NB4 (cell line): ENCODE results near the gene AKAP5.
A peak's percentile ranks its signal among the peaks of the same experiment; 100 is the strongest.

Source experiments
- DNase-seq: peaks from one replicate; pipeline ENCODE4 v3.0.0; 2010; ENCODE audit warnings: low read depth
- H3K4me3 ChIP-seq: one replicate; pipeline ENCODE4 v1.5.1; 2011; ENCODE audit warnings: mild to moderate bottlenecking, low read depth, low read length, moderate library complexity
- MYC ChIP-seq: IDR thresholded peaks from 2 replicates; pipeline ENCODE4 v1.6.1; 2011; ENCODE audit warnings: low read depth, low read length
- POLR2A ChIP-seq: IDR thresholded peaks from 2 replicates; pipeline ENCODE4 v1.6.1; 2011; ENCODE audit warnings: mild to moderate bottlenecking; ENCODE audit not compliant: insufficient read length; ENCODE audit errors: extremely low read depth
- TF ChIP-seq, protein P1 (sequence below): IDR thresholded peaks from one replicate; pipeline ENCODE4 v1.5.1; 2012; ENCODE audit warnings: low read depth, low read length
- TF ChIP-seq, protein P2 (sequence below): IDR thresholded peaks from 2 replicates; pipeline ENCODE4 v1.6.1; 2011; ENCODE audit warnings: low read depth, low read length

Gene AKAP5

DNA sequence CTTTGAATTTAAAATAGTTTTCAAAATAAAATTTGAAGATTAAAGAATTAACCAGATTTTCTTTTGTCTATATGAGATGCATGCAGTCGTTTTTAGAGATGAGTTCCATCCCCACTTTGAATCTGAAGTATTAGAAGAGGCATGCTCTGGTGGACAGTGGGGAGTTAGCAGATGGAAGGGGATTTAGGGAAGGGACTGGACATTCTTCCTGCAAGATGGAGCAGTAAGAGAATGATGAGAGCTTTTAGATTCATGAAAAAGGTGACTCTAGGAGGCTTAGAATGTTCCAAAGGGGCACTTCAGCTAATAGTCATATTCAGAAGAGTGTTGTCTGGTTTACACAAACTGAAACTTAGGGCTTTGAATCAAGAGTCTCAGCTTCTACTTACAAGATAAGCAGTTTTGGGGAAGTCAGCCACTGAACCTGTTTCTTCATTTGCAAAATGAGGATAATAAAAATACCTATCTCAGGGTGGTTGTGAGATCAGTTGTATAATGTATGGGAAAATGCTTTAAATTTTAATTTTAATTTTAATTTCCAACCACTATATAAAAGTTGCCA, 43.0 kb downstream of the AKAP5 start:
- peak; percentile 38 for DNase-seq
- TF ChIP-seq, protein P1, sequence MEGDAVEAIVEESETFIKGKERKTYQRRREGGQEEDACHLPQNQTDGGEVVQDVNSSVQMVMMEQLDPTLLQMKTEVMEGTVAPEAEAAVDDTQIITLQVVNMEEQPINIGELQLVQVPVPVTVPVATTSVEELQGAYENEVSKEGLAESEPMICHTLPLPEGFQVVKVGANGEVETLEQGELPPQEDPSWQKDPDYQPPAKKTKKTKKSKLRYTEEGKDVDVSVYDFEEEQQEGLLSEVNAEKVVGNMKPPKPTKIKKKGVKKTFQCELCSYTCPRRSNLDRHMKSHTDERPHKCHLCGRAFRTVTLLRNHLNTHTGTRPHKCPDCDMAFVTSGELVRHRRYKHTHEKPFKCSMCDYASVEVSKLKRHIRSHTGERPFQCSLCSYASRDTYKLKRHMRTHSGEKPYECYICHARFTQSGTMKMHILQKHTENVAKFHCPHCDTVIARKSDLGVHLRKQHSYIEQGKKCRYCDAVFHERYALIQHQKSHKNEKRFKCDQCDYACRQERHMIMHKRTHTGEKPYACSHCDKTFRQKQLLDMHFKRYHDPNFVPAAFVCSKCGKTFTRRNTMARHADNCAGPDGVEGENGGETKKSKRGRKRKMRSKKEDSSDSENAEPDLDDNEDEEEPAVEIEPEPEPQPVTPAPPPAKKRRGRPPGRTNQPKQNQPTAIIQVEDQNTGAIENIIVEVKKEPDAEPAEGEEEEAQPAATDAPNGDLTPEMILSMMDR: no peak
- TF ChIP-seq POLR2A (no peak), MYC (no peak)
- TF ChIP-seq, protein P2, sequence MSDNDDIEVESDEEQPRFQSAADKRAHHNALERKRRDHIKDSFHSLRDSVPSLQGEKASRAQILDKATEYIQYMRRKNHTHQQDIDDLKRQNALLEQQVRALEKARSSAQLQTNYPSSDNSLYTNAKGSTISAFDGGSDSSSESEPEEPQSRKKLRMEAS: no peak
- H3K4me3 ChIP-seq: no peak overlapping the region

DNA sequence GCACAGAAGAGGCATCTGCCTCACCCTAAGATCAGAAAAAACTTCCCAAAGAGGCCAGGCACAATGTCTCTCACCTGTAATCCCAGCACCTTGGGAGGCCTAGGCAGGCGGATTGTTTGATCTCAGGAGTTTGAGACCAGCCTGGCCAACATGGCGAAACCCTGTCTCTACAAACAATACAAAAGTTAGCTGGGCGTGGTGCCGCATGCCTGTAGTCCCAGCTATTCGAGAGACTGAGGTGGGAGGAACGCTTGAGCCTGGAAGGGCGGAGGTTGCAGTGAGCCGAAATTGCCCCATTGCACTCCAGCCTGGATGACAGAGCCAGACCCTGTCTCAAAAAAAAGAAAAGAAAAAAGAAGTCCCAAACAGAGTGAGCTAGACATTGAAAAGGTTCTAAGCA, 43.7 kb downstream of the AKAP5 start:
- H3K4me3 ChIP-seq: no peak overlapping the region
- no peak for DNase-seq
- TF ChIP-seq, protein P2: no peak
- TF ChIP-seq POLR2A (no peak), MYC (no peak)
- TF ChIP-seq, protein P1: no peak

DNA sequence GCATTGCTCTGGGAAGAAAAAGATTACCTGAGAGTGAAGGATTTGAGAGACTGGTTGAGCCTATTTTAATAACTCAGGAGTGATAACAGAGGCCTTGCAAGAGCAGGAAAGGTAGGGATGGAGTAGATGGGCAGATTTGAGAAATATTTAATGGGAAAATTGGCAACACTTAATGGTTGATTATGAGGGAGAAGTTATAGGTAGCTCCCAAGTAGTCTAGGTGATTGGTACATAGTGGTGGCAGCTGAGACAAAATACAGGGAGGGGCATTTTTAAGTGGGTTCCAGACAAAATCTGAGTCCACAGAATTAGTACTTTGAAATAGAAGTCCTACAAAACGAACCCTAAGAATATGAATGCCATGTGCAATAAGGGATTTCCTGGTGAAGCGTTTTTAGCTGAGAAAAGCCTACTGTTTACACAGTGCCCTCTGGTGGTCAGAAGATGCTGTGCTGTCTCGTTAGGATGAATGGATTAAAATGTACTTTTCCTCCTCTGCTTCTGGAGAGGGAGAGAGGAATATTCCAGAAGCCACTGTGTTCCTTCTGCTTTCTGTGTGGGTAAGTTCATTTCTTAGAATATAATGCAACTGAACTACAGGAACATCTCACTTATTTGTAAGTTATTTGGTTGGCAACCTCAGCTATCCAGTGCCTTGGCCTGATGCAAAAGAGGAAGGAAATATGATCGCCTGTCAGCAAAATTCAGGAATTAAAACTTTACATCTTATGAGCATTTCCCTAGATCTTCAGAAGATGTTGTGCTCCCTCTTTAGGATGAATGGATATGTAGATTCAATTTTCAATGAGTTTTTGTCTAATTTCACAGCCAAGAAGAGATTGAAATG, 45.7 kb downstream of the AKAP5 start:
- no peak overlapping the region for H3K4me3 ChIP-seq
- DNase-seq: peak; percentile 73
- TF ChIP-seq, protein P1: peak; percentile 83
- TF ChIP-seq MYC: peak; percentile 67
- TF ChIP-seq, protein P2: peak; percentile 66
- no peak for TF ChIP-seq POLR2A

DNA sequence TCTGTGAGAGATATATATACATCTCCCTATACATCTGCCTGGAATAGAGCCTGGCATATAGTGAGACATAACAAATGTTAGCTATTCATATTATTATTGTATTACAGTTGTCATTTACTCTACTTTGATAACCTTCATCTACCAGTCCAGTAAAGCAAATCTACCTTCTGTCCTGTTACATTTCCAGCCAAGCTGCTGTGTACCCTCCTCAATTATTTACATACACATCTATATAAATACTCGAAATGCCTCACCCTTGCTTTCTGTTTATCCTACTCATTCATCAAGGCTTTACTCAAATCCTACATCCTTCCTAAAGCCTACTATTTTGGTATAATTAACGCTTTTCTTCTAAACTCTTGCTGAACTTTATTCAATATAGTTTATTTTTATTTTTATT, 48.0 kb downstream of the AKAP5 start:
- no peak for DNase-seq
- TF ChIP-seq, protein P2: no peak
- TF ChIP-seq POLR2A (no peak), MYC (no peak)
- TF ChIP-seq, protein P1: no peak
- no peak overlapping the region for H3K4me3 ChIP-seq

DNA sequence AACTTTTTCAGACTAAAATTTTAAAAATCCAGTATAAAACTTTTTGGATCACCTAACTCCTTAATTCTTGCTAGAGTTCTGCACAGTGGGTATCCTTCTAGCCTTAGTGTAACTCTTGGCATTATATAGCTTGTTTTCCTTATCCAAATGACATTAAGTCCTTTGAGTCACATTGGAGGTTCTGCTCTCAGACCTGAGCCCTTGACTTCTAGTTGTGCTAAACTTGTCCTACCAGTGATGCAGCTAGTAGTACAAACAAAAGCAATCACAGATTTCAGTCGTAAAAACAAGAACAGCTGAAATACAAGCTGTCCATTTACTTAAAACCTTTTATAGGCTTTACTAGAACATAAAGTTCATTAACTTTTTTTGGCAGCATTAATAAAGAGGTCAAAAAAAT, 49.8 kb downstream of the AKAP5 start:
- TF ChIP-seq, protein P1: no peak
- TF ChIP-seq, protein P2: no peak
- TF ChIP-seq POLR2A (no peak), MYC (no peak)
- no peak overlapping the region for H3K4me3 ChIP-seq
- DNase-seq: no peak
